Measurements from ENCODE around the gene C10orf67.
"Not testable (repeated sequence)": the region's sequence is repeated elsewhere in the genome, so short reads cannot be mapped to it uniquely, and the experiment has no call there.

C10orf67 gene

GRCh38 chr10:23270531-23270930 lies 74.1 kb downstream of the C10orf67 start:
- no peak for DNase-seq (ENCODE audit: low read depth)

GRCh38 chr10:23263441-23264164 lies 81.0 kb downstream of the C10orf67 start:
- DNase-seq (ENCODE audit: low read depth) = no peak

GRCh38 chr10:23262928-23263327 lies 81.7 kb downstream of the C10orf67 start:
- no peak for DNase-seq (ENCODE audit: low read depth)

- no peak for DNase-seq (ENCODE audit: low read depth)
These were observed 86.1 kb downstream of the C10orf67 start for GRCh38 chr10:23258516-23258915.

- DNase-seq (ENCODE audit: low read depth) = no peak
These were observed 90.8 kb downstream of the C10orf67 start for GRCh38 chr10:23253780-23254179.

GRCh38 chr10:23252859-23253258 lies 91.7 kb downstream of the C10orf67 start:
- not testable (repeated sequence) for DNase-seq (ENCODE audit: low read depth)

GRCh38 chr10:23241779-23242178 lies 102.8 kb downstream of the C10orf67 start:
- DNase-seq (ENCODE audit: low read depth) = not testable (repeated sequence)

GRCh38 chr10:23238015-23238414 lies 106.6 kb downstream of the C10orf67 start:
- DNase-seq (ENCODE audit: low read depth) = no peak

DNA sequence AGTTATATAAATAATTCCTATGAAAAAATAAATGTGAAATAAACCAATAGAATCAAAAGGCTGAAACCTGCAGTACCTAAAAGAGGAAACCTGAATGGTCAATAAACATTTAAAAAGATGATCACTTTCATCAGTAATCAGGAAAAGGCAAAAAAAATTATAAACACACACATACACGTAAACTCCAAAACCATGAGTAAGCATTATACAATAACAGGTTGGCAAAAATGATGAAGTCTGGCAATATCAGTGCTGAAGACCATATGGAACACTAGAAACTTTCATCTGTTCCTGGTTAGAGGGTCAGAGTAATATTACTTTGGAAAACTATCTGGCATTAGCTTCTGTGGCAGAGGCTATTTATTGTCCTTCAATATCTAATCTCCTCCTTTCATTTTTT lies 114.0 kb downstream of the C10orf67 start:
- DNase-seq (ENCODE audit: low read depth) = no peak

DNA sequence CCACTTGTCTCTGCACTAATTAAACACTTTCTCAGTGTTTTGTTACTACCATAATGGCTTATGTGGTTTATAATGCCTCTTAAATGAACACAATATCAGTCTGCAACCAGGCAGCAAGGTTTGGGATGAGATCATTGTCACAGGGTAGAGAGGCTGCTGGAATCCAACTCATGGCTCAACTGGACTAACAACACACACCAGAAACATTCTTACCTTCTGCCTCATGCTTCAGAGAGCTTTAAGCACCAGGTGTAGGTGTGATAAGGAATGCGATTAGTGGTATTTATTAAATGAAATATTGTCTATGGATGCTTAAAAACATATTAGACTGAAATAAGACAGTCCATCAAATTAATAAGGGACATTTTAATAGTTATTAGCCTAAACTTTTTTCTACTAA lies 127.1 kb downstream of the C10orf67 start:
- DNase-seq (ENCODE audit: low read depth) = no peak

DNA sequence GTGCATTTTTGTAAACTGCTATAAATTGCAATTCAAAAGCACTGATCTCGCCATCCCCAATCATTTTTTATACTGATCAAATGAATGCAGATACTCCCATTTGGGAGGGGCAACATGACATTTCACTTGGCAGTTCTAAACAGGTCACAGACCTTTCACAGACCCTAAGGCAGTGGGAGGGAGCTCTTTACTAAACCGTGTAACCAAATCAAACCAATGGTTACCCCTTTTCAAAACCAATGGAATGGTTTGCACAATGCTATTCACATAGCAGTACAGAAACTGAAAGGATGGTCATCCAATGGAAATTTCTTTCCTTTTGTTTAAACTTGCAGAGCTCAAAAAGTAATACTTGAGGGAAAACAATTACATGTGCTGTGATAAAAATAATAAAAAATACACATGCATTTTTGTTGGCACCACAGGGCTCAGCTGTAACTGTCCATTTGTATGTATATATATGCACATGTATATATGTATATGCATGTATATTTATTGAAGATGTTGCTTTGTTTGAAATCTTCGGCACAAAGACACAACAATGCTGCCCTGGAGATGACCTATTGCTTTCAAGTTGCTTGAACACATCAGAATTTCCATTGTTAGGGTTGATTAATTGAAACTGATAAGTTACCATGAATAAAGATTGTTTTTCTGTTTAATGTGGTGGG lies 138.5 kb downstream of the C10orf67 start:
- DNase-seq (ENCODE audit: low read depth) = no peak

- DNase-seq (ENCODE audit: low read depth) = no peak
These were observed 139.8 kb downstream of the C10orf67 start for GRCh38 chr10:23204773-23205172.

GRCh38 chr10:23203369-23204325 lies 140.9 kb downstream of the C10orf67 start:
- DNase-seq (ENCODE audit: low read depth) = no peak

GRCh38 chr10:23202779-23203178 lies 141.8 kb downstream of the C10orf67 start:
- DNase-seq (ENCODE audit: low read depth) = no peak

DNA sequence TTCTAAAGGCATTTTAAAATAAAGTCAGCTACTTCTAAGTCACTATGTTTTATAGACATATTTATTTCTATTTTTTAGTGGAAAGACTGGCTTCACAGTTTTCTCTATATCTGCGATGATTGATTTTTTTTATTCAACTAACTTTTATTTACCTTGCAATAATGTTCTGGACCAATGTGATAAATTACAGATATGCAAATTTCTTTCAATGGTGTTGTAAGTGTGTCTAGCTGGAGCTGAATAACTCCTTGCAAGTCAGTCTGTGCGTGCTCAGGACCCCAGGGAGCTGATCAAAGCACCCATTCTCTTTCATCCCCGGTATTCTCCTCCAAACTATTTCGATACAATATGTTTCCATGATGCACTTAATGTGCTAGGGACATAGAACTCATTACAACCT lies 142.8 kb downstream of the C10orf67 start:
- no peak for DNase-seq (ENCODE audit: low read depth)

- no peak for DNase-seq (ENCODE audit: low read depth)
These were observed 143.5 kb downstream of the C10orf67 start for GRCh38 chr10:23200997-23201652.

DNA sequence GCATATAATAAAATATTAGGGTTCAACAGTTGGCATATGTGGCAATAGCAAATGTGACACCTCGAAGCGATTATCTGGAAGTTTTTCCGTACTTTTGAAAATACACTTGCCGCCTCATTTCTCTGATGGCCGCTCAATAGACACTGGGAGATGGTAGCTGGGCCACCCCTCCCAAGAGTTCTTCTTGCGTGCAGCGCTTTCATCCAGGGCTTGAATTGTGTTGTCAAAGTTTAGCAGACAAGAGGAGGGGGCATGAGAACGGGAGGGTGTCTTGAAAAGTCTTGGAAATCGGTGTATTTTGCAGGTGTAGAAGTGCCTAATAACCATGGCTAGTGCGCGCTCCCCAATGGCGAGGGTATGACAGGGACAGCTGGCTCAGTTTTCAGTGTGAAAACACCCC lies 144.0 kb downstream of the C10orf67 start:
- no peak for DNase-seq (ENCODE audit: low read depth)

DNA sequence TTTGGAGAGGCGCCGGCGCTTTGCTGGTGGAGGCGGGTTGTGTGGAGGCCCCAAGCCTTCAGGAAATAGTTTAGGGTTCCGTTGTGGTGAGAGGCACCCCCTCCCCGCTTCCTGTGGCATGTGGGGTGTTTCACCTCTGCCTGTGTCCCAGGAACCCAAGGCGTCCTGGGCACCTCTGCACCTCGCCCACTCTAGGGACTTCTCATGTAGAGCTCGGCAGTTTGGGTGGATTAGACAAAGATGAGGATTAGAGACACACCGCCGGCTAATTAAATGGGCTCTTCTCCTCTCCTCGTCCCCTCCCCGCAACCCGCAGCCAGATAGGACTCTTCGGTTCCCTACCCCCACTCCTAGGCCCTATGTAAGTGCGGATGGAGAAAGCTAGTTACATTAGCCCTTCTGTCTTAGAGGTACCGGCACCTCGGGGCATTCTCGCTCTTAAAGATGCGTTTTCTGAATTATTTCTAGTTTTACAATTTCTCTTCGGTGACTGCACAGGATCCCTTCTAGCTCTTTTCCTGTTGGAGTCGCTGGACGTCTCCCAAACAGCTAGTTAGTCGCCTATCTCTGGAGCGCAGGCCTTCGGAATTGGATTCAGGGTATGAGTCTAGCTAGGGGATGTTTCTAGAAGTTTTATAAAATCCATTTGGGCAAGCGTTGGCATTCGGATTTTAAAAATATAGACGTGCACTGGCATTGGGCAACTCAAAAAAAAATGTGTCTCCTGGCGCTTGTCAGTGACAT lies 144.7 kb downstream of the C10orf67 start:
- DNase-seq (ENCODE audit: low read depth) = no peak

DNA sequence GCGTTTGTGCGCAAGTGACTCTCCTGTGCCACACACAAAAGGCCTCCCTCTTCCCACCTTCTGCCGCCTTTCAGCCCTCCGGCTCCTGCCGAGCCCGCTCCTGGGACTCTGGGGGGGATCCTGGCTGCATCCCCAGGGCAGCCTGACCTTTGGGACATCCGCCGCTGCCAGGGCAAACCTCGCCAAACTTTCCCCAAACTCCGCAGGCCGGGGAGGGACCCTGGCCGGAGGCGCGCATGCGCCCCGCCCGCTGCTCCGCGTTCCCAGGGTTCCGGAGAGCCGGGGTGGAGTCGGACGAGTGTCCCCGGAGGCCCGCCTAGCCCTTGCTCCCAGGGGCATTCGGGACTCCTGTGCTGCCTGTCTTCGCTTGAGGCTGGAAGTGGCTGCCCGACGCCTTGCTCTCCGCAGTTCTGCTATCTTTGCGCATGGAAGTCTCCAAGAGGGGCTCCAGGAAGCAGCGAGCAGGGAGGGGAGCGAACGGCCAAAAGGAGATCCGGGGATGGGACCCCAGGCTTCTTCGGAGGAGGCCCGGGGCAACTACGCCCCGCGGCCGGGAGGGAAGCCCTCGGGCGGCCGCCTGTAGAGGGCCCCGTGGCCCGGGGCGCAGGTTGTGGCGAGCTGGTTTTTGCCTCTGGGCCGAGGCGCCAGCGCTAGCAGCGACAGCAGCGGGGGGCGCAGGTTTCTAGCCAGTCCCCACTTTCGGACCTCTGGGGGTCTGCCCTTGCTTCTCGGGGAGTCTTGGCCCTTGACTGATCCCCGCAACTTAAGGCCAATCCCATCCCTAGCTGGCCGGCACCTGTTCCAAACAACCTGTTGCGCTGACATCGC lies 145.4 kb downstream of the C10orf67 start:
- DNase-seq (ENCODE audit: low read depth) = no peak

DNA sequence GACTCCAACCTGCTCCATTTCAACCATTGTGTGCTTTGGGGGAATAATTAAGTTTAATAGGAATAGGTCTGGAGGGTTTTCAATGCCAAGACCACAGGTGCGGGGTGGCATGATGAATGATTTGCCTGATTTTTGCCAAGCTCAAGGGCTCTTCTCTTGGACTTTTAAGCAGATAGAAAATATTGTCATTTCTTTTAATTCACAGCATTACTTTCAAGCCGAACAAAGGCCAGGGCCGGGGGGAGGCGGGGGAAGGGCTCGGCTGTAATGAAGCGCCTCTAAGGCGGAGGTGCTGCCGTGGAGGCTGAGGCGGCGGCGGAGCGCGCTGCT lies 146.0 kb downstream of the C10orf67 start:
- no peak for DNase-seq (ENCODE audit: low read depth)

- DNase-seq (ENCODE audit: low read depth) = no peak
These were observed 147.2 kb downstream of the C10orf67 start for GRCh38 chr10:23197416-23197861.

Data from stimulated activated CD8-positive, alpha-beta memory T cell treated with anti-CD3 and anti-CD28 coated beads, Interleukin-4, amount 100 ng/mL, for 24 hours (primary cell).